ENCODE data around the gene XPNPEP1.

The XPNPEP1 gene

GRCh38 chr10:109899356-109900331 lies 23.7 kb downstream of the XPNPEP1 start:
- Histone ChIP-seq H3K9ac (ENCODE audit: low read length) (no peak overlapping the region), H2AFZ (ENCODE audit: low read depth, low read length, severe bottlenecking) (no peak overlapping the region), H3K27ac (ENCODE audit: low read depth, low read length) (no peak overlapping the region)

GRCh38 chr10:109898666-109899355 lies 24.5 kb downstream of the XPNPEP1 start:
- Histone ChIP-seq H4K20me1 (ENCODE audit: low read depth, low read length) (no peaks in the 10 kb centered on the region), H3K4me3 (ENCODE audit: insufficient read depth, low read length, poor library complexity, severe bottlenecking) (no peak overlapping the region), H3K36me3 (ENCODE audit: low read length) (peaks cover 14% of the 10 kb centered on the region), H3K79me2 (ENCODE audit: insufficient read depth, low read length) (peaks cover 78% of the 10 kb centered on the region), H3F3A (ENCODE audit: insufficient read depth) (no peaks in the 10 kb centered on the region), H3K27me3 (ENCODE audit: low read length) (no peaks in the 10 kb centered on the region), H2AFZ (ENCODE audit: low read depth, low read length, severe bottlenecking) (no peak overlapping the region), H3K27ac (ENCODE audit: low read depth, low read length) (no peak overlapping the region), H3K9me3 (ENCODE audit: insufficient read depth, low read length) (no peaks in the 10 kb centered on the region), H3K4me2 (ENCODE audit: low read depth, low read length, poor library complexity, severe bottlenecking) (no peak overlapping the region), H3K9ac (ENCODE audit: low read length) (no peak overlapping the region), H3K9me2 (replicated peaks; ENCODE audit: insufficient read depth, low read length) (no peaks in the 10 kb centered on the region)
- TF ChIP-seq EZH2phosphoT487 (conservative IDR thresholded peaks at IDR 0.05; ENCODE audit: low read length) (no peak), CTCF (IDR thresholded peaks at IDR 0.05; ENCODE audit: insufficient read depth, low read length, poor library complexity, severe bottlenecking) (no peak)

More at GRCh38 chr10:109899356-109900331, 23.7 kb downstream of the XPNPEP1 start:
- no peaks in the 10 kb centered on the region for H3F3A ChIP-seq (ENCODE audit: insufficient read depth)
- TF ChIP-seq EZH2phosphoT487 (conservative IDR thresholded peaks at IDR 0.05; ENCODE audit: low read length): no peak
- no peak for TF ChIP-seq CTCF (IDR thresholded peaks at IDR 0.05; ENCODE audit: insufficient read depth, low read length, poor library complexity, severe bottlenecking)
- H3K27me3 ChIP-seq (ENCODE audit: low read length): no peaks in the 10 kb centered on the region
- peaks cover 81% of the 10 kb centered on the region for H3K79me2 ChIP-seq (ENCODE audit: insufficient read depth, low read length)
- H3K9me2 ChIP-seq (replicated peaks; ENCODE audit: insufficient read depth, low read length): no peaks in the 10 kb centered on the region
- H3K36me3 ChIP-seq (ENCODE audit: low read length): peaks cover 14% of the 10 kb centered on the region
- no peaks in the 10 kb centered on the region for H3K9me3 ChIP-seq (ENCODE audit: insufficient read depth, low read length)
- no peak overlapping the region for H3K4me3 ChIP-seq (ENCODE audit: insufficient read depth, low read length, poor library complexity, severe bottlenecking)
- no peaks in the 10 kb centered on the region for H4K20me1 ChIP-seq (ENCODE audit: low read depth, low read length)
- no peak overlapping the region for H3K4me2 ChIP-seq (ENCODE audit: low read depth, low read length, poor library complexity, severe bottlenecking)

GRCh38 chr10:109898007-109898406 lies 25.3 kb downstream of the XPNPEP1 start:
- Histone ChIP-seq H3K9me3 (ENCODE audit: insufficient read depth, low read length) (no peaks in the 10 kb centered on the region), H3K9ac (ENCODE audit: low read length) (no peak overlapping the region), H3K27me3 (ENCODE audit: low read length) (no peaks in the 10 kb centered on the region), H3K4me3 (ENCODE audit: insufficient read depth, low read length, poor library complexity, severe bottlenecking) (no peak overlapping the region), H3K4me2 (ENCODE audit: low read depth, low read length, poor library complexity, severe bottlenecking) (no peak overlapping the region), H3F3A (ENCODE audit: insufficient read depth) (no peaks in the 10 kb centered on the region), H3K9me2 (replicated peaks; ENCODE audit: insufficient read depth, low read length) (no peaks in the 10 kb centered on the region), H3K79me2 (ENCODE audit: insufficient read depth, low read length) (peaks cover 76% of the 10 kb centered on the region), H3K27ac (ENCODE audit: low read depth, low read length) (no peak overlapping the region), H2AFZ (ENCODE audit: low read depth, low read length, severe bottlenecking) (no peak overlapping the region), H3K36me3 (ENCODE audit: low read length) (peaks cover 14% of the 10 kb centered on the region), H4K20me1 (ENCODE audit: low read depth, low read length) (no peaks in the 10 kb centered on the region)
- TF ChIP-seq EZH2phosphoT487 (conservative IDR thresholded peaks at IDR 0.05; ENCODE audit: low read length): no peak
- TF ChIP-seq CTCF (IDR thresholded peaks at IDR 0.05; ENCODE audit: insufficient read depth, low read length, poor library complexity, severe bottlenecking): no peak

All from SU-DHL-6 (cell line).